K562 (cell line): ENCODE data around the gene ARHGAP35. TPM values are rescaled to one million over a fixed set of nuclear protein-coding genes. Genes with fewer than 3 reads are reported as not detected.
A peak's percentile ranks its signal among the peaks of the same experiment; 100 is the strongest.

Source experiments
- ARID2 ChIP-seq: fragments of 450-650 bp; IDR thresholded peaks from 2 replicates; pipeline ENCODE4 v1.6.1; 2017; ENCODE audit warnings: antibody characterized with exemption, mild to moderate bottlenecking
- CHD2 ChIP-seq: IDR thresholded peaks from 2 replicates; pipeline ENCODE4 v1.6.1; 2011; ENCODE audit warnings: low read depth, low read length
- ETV6 ChIP-seq, 3 experiments: fragments of 150-350 bp in 1 of 3; sonication (generic) in 1 of 3; formaldehyde crosslinking in 1 of 3; IDR thresholded peaks; 2 replicates each; pipeline versions ENCODE4 v1.6.1 to v1.8.0; 2014 to 2022; ENCODE audit warnings: borderline replicate concordance in 2 of 3, low read depth in 2 of 3, antibody characterized with exemption in 1 of 3, low read length in 1 of 3, mild to moderate bottlenecking in 1 of 3, missing genetic modification reagents in 1 of 3
- HDAC2 ChIP-seq: fragments of 450-650 bp; IDR thresholded peaks from 2 replicates; pipeline ENCODE4 v1.6.1; 2016; ENCODE audit warnings: mild to moderate bottlenecking
- KLF1 ChIP-seq: fragments of 450-650 bp; IDR thresholded peaks from 2 replicates; pipeline ENCODE4 v1.6.1; 2016; ENCODE audit warnings: missing genetic modification characterization, missing compliant biosample characterization
- MTA3 ChIP-seq: fragments of 450-650 bp; formaldehyde crosslinking; IDR thresholded peaks from 2 replicates; pipeline ENCODE4 v1.6.1; 2017; ENCODE audit warnings: mild to moderate bottlenecking, borderline replicate concordance
- MTF1 ChIP-seq: fragments of 250-450 bp; sonication (Bioruptor Pico); IDR thresholded peaks from 2 replicates; pipeline ENCODE4 v1.9.0; 2021; ENCODE audit warnings: moderate library complexity, mild to moderate bottlenecking, inconsistent platforms, borderline replicate concordance
- SP2 ChIP-seq: IDR thresholded peaks from 2 replicates; pipeline ENCODE4 v1.6.1; 2011; ENCODE audit warnings: mild to moderate bottlenecking, low read depth, low read length, moderate library complexity; ENCODE audit not compliant: poor library complexity, severe bottlenecking; ENCODE audit errors: extremely low read depth
- TAF7 ChIP-seq: fragments of 450-650 bp; IDR thresholded peaks from 2 replicates; pipeline ENCODE4 v1.6.1; 2016; ENCODE audit warnings: missing genetic modification characterization, missing compliant biosample characterization
- TCF3 ChIP-seq: sonication (generic); formaldehyde crosslinking; IDR thresholded peaks from 2 replicates; pipeline ENCODE4 v1.4.0; 2020; ENCODE audit warnings: mild to moderate bottlenecking, missing genetic modification reagents
- ZNF551 ChIP-seq: fragments of 250-450 bp; sonication (Bioruptor Pico); IDR thresholded peaks from 2 replicates; pipeline ENCODE4 v1.5.0; 2021; ENCODE audit warnings: mild to moderate bottlenecking, moderate library complexity
- ZNF830 ChIP-seq: fragments of 250-450 bp; sonication (Bioruptor Pico); IDR thresholded peaks from 2 replicates; pipeline ENCODE4 v1.5.0; 2021; ENCODE audit warnings: mild to moderate bottlenecking
- ZSCAN32 ChIP-seq: fragments of 450-650 bp; formaldehyde crosslinking; IDR thresholded peaks from 2 replicates; pipeline ENCODE4 v1.4.0; 2020; ENCODE audit warnings: mild to moderate bottlenecking, moderate library complexity
- polyA plus RNA-seq, 8 experiments: library from polyadenylated mRNA; depleted of rRNA in 4 of 8; stranded (reverse) in 5 of 8; unstranded in 3 of 8; fragments of >200 nt; fragmentation: Nextera tagmentation in 2 of 8; fragmentation: Illumina TruSeq in 1 of 8; extraction: Ambion mirVana in 2 of 8; extraction: Trizol in 1 of 8; gene quantifications; 2 replicates each; pipeline versions ENCODE4 v1.2.1 to v1.2.3, GENCODE V29; 2011 to 2014; ENCODE audit warnings: inconsistent platforms in 1 of 8, missing spikeins in 1 of 8
- total RNA-seq, 7 experiments: library from RNA; depleted of rRNA in 6 of 7; stranded (reverse); fragments of >200 nt in 6 of 7; fragmentation: Illumina TruSeq in 2 of 7; extraction: Trizol in 2 of 7; gene quantifications; 2 replicates each; pipeline versions ENCODE4 v1.2.1 to v1.2.3, GENCODE V29; 2011 to 2021; ENCODE audit warnings: low replicate concordance in 1 of 7
- TF ChIP-seq, protein P1 (sequence below): fragments of 250-450 bp; sonication (Bioruptor Pico); IDR thresholded peaks from 2 replicates; pipeline ENCODE4 v1.5.0; 2021; ENCODE audit warnings: mild to moderate bottlenecking, borderline replicate concordance
- TF ChIP-seq, protein P2 (sequence below): fragments of 250-450 bp; sonication (Bioruptor Pico); IDR thresholded peaks from 2 replicates; pipeline ENCODE4 v1.9.0; 2021; ENCODE audit warnings: mild to moderate bottlenecking
- TF ChIP-seq, protein P3 (sequence below), 2 experiments: fragments of 450-650 bp in 1 of 2; sonication (generic) in 1 of 2; formaldehyde crosslinking in 1 of 2; IDR thresholded peaks; 2 replicates each; pipeline versions ENCODE4 v1.7.1 to v1.9.0; 2016 to 2022; ENCODE audit warnings: inconsistent platforms in 1 of 2, mild to moderate bottlenecking in 1 of 2, missing genetic modification reagents in 1 of 2

Gene ARHGAP35
- total and polyA plus RNA-seq, 9 of the 15 experiments (the other 6 are each of a cell fraction or from before 2014, with no cell fraction given) = 0.27 to 26.4 (median 10.2) TPM

DNA sequence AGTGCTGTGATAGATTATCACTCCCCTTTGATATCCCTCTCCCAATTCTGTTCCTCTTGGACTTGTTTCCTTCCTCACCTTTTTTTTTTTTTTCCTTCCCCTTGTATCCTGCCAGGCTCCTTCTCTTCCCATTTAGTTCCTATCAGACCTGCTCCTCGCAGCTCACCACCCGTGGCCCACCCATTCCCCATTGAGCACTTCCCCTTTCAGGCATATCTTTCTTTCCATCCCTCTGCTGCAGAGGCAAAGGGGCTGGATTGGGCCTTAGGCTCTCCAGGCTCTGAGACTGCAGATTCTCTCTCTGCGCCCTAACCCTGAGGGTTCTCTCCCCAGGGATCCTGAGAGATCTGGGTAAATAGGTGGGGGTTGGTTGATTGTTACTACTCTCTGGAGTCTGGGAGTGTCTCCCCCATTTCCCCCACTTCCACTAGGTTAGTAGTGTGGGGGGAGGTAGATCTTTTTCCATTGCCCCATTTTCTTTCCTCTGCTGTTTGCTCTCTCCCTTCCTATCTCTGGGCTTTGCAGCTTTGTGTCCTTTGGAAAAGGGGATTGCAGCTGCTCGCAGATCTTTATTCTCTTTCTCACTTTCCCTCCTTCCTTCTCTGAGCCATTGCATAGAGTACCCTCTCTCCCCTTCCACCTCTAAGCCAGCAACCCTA is 2.3 kb downstream of the ARHGAP35 start (continued):
- TF ChIP-seq, protein P1, sequence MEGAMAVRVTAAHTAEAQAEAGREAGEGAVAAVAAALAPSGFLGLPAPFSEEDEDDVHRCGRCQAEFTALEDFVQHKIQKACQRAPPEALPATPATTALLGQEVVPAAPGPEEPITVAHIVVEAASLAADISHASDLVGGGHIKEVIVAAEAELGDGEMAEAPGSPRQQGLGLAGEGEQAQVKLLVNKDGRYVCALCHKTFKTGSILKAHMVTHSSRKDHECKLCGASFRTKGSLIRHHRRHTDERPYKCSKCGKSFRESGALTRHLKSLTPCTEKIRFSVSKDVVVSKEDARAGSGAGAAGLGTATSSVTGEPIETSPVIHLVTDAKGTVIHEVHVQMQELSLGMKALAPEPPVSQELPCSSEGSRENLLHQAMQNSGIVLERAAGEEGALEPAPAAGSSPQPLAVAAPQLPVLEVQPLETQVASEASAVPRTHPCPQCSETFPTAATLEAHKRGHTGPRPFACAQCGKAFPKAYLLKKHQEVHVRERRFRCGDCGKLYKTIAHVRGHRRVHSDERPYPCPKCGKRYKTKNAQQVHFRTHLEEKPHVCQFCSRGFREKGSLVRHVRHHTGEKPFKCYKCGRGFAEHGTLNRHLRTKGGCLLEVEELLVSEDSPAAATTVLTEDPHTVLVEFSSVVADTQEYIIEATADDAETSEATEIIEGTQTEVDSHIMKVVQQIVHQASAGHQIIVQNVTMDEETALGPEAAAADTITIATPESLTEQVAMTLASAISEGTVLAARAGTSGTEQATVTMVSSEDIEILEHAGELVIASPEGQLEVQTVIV (CRISPR knock-in tag) = no peak
- TF ChIP-seq HDAC2 = peak; percentile 61
- no peak for TF ChIP-seq CHD2
- no peak for TF ChIP-seq ZNF551
- TF ChIP-seq ARID2 = peak; percentile 60; the same call in 1 of the 2 replicates
- TF ChIP-seq, protein P2, sequence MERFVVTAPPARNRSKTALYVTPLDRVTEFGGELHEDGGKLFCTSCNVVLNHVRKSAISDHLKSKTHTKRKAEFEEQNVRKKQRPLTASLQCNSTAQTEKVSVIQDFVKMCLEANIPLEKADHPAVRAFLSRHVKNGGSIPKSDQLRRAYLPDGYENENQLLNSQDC (CRISPR knock-in tag) = no peak
- TF ChIP-seq TCF3 (CRISPR knock-in tag) = peak; percentile 37; the same call in 1 of the 2 replicates
- TF ChIP-seq SP2 = no peak
- TF ChIP-seq, protein P3, sequence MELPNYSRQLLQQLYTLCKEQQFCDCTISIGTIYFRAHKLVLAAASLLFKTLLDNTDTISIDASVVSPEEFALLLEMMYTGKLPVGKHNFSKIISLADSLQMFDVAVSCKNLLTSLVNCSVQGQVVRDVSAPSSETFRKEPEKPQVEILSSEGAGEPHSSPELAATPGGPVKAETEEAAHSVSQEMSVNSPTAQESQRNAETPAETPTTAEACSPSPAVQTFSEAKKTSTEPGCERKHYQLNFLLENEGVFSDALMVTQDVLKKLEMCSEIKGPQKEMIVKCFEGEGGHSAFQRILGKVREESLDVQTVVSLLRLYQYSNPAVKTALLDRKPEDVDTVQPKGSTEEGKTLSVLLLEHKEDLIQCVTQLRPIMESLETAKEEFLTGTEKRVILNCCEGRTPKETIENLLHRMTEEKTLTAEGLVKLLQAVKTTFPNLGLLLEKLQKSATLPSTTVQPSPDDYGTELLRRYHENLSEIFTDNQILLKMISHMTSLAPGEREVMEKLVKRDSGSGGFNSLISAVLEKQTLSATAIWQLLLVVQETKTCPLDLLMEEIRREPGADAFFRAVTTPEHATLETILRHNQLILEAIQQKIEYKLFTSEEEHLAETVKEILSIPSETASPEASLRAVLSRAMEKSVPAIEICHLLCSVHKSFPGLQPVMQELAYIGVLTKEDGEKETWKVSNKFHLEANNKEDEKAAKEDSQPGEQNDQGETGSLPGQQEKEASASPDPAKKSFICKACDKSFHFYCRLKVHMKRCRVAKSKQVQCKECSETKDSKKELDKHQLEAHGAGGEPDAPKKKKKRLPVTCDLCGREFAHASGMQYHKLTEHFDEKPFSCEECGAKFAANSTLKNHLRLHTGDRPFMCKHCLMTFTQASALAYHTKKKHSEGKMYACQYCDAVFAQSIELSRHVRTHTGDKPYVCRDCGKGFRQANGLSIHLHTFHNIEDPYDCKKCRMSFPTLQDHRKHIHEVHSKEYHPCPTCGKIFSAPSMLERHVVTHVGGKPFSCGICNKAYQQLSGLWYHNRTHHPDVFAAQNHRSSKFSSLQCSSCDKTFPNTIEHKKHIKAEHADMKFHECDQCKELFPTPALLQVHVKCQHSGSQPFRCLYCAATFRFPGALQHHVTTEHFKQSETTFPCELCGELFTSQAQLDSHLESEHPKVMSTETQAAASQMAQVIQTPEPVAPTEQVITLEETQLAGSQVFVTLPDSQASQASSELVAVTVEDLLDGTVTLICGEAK (IDR thresholded peaks at IDR 0.05) = no peak
- TF ChIP-seq, protein P3 (CRISPR knock-in tag; IDR thresholded peaks at IDR 0.05) = no peak
- TF ChIP-seq ETV6 (IDR thresholded peaks at IDR 0.05; ENCODE audit: borderline replicate concordance in 1 of 2, low read depth in 2 of 2, low read length in 1 of 2) = no peak
- TF ChIP-seq ETV6 (CRISPR knock-in tag; IDR thresholded peaks at IDR 0.05; ENCODE audit: borderline replicate concordance) = no peak
- peak; percentile 54; the same call in 1 of the 2 replicates for TF ChIP-seq MTA3
- TF ChIP-seq ZSCAN32 = no peak
- TF ChIP-seq TAF7 = no peak
- TF ChIP-seq ZNF830 (CRISPR knock-in tag) = no peak
- no peak for TF ChIP-seq KLF1
- TF ChIP-seq MTF1 (CRISPR knock-in tag) = no peak
